Panc1 (cell line): ENCODE data around the gene LHFPL2. TPM values are rescaled to one million over a fixed set of nuclear protein-coding genes. Genes with fewer than 3 reads are reported as not detected.

Experiments used
- ATAC-seq: fragments of 200-7000 bp; cut with Tn5 transposase; 2 replicates; pipeline ENCODE4 v1.9.1; 2020; ENCODE audit warnings: mild to moderate bottlenecking, moderate library complexity
- BruUV-seq: library from RNA; stranded (reverse); fragments of 400-500 nt; replicated peaks from 2 replicates; lab custom pipeline; 2021; lab: Mats Ljungman, UMichigan
- CTCF ChIA-PET: fragments of 300-600 bp; sonication (Branson Sonifier 250); formaldehyde crosslinking; loops from one replicate; lab custom pipeline; 2022; ENCODE audit warnings: antibody characterized with exemption; lab: Charles Lee
- POLR2A ChIA-PET: fragments of 300-600 bp; sonication (Branson Sonifier 250); formaldehyde crosslinking; loops from one replicate; lab custom pipeline; 2022; ENCODE audit warnings: antibody characterized with exemption; lab: Charles Lee
- DNase-seq: peaks from one replicate; pipeline ENCODE4 v3.0.0-alpha.2; 2010; ENCODE audit warnings: low read depth, low spot score
- H3K27ac ChIP-seq: 2 replicates; pipeline ENCODE4 v1.5.1; 2011; ENCODE audit warnings: mild to moderate bottlenecking, low read length, inconsistent platforms
- H3K27me3 ChIP-seq: fragments of 200-500 bp; sonication (Bioruptor generic); 2 replicates; pipeline ENCODE4 v1.6.0; 2014; ENCODE audit warnings: low read length, inconsistent platforms; ENCODE audit not compliant: control insufficient read depth, insufficient read depth
- H3K36me3 ChIP-seq: fragments of 200-500 bp; sonication (Bioruptor generic); 2 replicates; pipeline ENCODE4 v1.5.1; 2014; ENCODE audit warnings: inconsistent platforms, mild to moderate bottlenecking, low read length, moderate library complexity; ENCODE audit not compliant: control insufficient read depth, insufficient read depth
- H3K4me1 ChIP-seq: 2 replicates; pipeline ENCODE4 v1.5.1; 2011; ENCODE audit warnings: inconsistent platforms, mild to moderate bottlenecking, low read length, moderate library complexity; ENCODE audit not compliant: control insufficient read depth, insufficient read depth
- H3K4me3 ChIP-seq, 2 experiments: 2 replicates each; pipeline ENCODE4 v1.5.1; 2011 to 2012; ENCODE audit warnings: low read depth in 2 of 2, low read length in 2 of 2, mild to moderate bottlenecking in 2 of 2, inconsistent platforms in 1 of 2, moderate library complexity in 1 of 2
- H3K9me3 ChIP-seq: fragments of 200-500 bp; sonication (Bioruptor generic); 2 replicates; pipeline ENCODE4 v1.5.1; 2014; ENCODE audit warnings: low read depth, mild to moderate bottlenecking, inconsistent platforms, low read length, moderate library complexity; ENCODE audit not compliant: control insufficient read depth, insufficient read depth
- POLR2AphosphoS5 ChIP-seq: IDR thresholded peaks from 2 replicates; pipeline ENCODE4 v1.6.1; 2012; ENCODE audit warnings: mild to moderate bottlenecking, low read depth, low read length, moderate library complexity
- SIN3A ChIP-seq: IDR thresholded peaks from 2 replicates; pipeline ENCODE4 v1.6.1; 2012; ENCODE audit warnings: low read depth, mild to moderate bottlenecking, low read length, moderate library complexity, borderline replicate concordance; ENCODE audit not compliant: insufficient read depth
- TCF7L2 ChIP-seq: IDR thresholded peaks from 2 replicates; pipeline ENCODE4 v1.6.1; 2011; ENCODE audit warnings: mild to moderate bottlenecking, low read depth, low read length, inconsistent platforms
- in situ Hi-C: cut with HindIII; loops from 2 replicates; pipeline ENCODE4 v1.10.0; 2016; ENCODE audit warnings: low sequenced_read_pairs, low pct_unique_long_range_greater_than_20kb
- intact Hi-C: fragments of 100-400 bp; cut with micrococcal nuclease; formaldehyde crosslinking; loops from one replicate; pipeline ENCODE4 v1.10.0; 2022; ENCODE audit not compliant: unreplicated experiment
- total RNA-seq: library from RNA; stranded (reverse); gene quantifications from one replicate; pipeline ENCODE4 v1.2.1, GENCODE V29; 2021; ENCODE audit not compliant: unreplicated experiment
- TF ChIP-seq, protein P1 (sequence below): fragments of 450-650 bp; IDR thresholded peaks from 2 replicates; pipeline ENCODE4 v1.5.1; 2017; ENCODE audit warnings: mild to moderate bottlenecking
- TF ChIP-seq, protein P2 (sequence below), 2 experiments: IDR thresholded peaks; 2 replicates each; pipeline ENCODE4 v1.6.1; 2011 to 2012; ENCODE audit warnings: low read depth in 2 of 2, control low read depth in 1 of 2, low read length in 1 of 2, mild to moderate bottlenecking in 1 of 2, moderate library complexity in 1 of 2; ENCODE audit not compliant: insufficient read depth in 1 of 2

Gene LHFPL2
- total RNA-seq, 1 experiment from 2014 or later: 25.8 TPM

DNA sequence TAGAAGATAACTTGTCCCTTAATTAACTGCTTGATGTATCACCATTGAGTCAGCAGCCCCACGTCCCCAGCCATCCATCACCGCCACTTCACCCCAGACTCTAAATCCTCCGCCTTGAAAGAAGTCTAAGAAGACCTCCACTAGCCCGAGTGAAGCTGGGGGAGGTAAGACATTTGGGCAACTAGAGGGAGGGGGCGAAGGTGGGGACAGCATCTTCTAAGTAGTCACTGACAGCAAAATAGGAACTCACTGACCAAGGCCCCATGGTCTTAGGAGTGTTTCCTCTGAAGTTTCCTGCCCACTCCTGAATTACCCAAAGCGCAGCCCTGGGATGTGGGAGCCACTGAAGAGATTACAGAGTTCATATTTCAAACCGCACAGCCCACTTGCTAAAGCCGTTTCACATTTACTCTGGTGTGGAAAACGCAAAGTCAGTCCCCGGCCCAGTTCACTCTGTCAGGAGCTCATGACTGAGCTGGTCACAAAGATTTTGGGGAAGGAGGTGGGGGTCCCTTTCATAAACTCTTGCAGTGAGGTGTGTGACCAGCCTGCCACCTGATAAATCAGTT lies 107.4 kb downstream of the LHFPL2 start:
- no peaks in the 10 kb centered on the region for H3K36me3 ChIP-seq
- in situ Hi-C loops: no loop called here
- H3K9me3 ChIP-seq: no peaks in the 10 kb centered on the region
- no peak overlapping the region for H3K27ac ChIP-seq
- no peaks in the 10 kb centered on the region for H3K4me1 ChIP-seq
- POLR2A ChIA-PET: no interaction called here
- TF ChIP-seq, protein P1, sequence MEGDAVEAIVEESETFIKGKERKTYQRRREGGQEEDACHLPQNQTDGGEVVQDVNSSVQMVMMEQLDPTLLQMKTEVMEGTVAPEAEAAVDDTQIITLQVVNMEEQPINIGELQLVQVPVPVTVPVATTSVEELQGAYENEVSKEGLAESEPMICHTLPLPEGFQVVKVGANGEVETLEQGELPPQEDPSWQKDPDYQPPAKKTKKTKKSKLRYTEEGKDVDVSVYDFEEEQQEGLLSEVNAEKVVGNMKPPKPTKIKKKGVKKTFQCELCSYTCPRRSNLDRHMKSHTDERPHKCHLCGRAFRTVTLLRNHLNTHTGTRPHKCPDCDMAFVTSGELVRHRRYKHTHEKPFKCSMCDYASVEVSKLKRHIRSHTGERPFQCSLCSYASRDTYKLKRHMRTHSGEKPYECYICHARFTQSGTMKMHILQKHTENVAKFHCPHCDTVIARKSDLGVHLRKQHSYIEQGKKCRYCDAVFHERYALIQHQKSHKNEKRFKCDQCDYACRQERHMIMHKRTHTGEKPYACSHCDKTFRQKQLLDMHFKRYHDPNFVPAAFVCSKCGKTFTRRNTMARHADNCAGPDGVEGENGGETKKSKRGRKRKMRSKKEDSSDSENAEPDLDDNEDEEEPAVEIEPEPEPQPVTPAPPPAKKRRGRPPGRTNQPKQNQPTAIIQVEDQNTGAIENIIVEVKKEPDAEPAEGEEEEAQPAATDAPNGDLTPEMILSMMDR: no peak
- TF ChIP-seq POLR2AphosphoS5: no peak
- TF ChIP-seq, protein P2, sequence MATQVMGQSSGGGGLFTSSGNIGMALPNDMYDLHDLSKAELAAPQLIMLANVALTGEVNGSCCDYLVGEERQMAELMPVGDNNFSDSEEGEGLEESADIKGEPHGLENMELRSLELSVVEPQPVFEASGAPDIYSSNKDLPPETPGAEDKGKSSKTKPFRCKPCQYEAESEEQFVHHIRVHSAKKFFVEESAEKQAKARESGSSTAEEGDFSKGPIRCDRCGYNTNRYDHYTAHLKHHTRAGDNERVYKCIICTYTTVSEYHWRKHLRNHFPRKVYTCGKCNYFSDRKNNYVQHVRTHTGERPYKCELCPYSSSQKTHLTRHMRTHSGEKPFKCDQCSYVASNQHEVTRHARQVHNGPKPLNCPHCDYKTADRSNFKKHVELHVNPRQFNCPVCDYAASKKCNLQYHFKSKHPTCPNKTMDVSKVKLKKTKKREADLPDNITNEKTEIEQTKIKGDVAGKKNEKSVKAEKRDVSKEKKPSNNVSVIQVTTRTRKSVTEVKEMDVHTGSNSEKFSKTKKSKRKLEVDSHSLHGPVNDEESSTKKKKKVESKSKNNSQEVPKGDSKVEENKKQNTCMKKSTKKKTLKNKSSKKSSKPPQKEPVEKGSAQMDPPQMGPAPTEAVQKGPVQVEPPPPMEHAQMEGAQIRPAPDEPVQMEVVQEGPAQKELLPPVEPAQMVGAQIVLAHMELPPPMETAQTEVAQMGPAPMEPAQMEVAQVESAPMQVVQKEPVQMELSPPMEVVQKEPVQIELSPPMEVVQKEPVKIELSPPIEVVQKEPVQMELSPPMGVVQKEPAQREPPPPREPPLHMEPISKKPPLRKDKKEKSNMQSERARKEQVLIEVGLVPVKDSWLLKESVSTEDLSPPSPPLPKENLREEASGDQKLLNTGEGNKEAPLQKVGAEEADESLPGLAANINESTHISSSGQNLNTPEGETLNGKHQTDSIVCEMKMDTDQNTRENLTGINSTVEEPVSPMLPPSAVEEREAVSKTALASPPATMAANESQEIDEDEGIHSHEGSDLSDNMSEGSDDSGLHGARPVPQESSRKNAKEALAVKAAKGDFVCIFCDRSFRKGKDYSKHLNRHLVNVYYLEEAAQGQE (IDR thresholded peaks at IDR 0.05; ENCODE audit: insufficient read depth in 1 of 2, low read depth in 2 of 2, low read length in 1 of 2): no peak
- TF ChIP-seq SIN3A: no peak
- TF ChIP-seq TCF7L2: no peak
- no peak overlapping the region for H3K4me3 ChIP-seq
- DNase-seq (no peak), ATAC-seq (no peak)
- BruUV-seq: no TSS peak
- CTCF ChIA-PET: no interaction called here
- intact Hi-C loops: no loop called here
- H3K27me3 ChIP-seq: no peaks in the 10 kb centered on the region

DNA sequence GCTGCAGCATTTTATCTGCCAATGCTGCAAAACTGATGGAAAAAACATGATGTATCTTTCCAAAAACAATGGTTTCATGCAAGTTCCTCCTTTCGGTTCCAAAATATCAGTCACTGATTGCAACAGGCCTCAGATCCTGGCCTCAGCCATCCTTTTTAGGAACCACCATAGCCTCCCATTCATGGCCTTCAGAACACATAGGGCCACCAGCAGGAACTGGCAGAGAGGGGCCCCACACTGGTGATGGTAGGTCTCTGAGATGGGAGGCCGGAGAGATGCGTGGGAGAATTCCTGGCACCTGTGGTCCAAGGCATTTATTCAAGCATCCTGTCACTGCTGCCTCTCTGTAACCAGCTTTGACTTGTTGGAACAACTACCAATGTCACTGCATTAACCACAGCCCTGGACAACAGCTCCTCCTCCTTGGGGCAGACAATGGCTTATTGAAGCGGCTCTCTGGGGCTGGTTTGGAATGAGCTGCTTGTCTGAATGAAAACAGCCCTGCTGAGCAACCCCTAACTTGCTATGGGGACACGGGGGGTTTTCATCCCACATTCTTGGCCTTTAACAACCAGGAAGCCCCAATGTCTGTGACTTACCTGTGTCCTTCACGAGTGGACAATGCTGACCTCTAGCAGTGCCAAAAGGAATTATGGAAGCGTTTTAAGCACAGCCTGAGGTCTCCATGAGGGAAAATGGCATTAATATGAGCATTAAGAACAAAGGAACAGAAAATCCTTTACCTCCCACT lies 108.1 kb downstream of the LHFPL2 start:
- CTCF ChIA-PET: no interaction called here
- TF ChIP-seq, protein P1: no peak
- TF ChIP-seq TCF7L2 (no peak), SIN3A (no peak), POLR2AphosphoS5 (no peak)
- TF ChIP-seq, protein P2 (IDR thresholded peaks at IDR 0.05; ENCODE audit: insufficient read depth in 1 of 2, low read depth in 2 of 2, low read length in 1 of 2): no peak
- in situ Hi-C loops (no loop called here), intact Hi-C loops (no loop called here)
- H3K4me3 ChIP-seq: no peak overlapping the region
- no peaks in the 10 kb centered on the region for H3K27me3 ChIP-seq
- POLR2A ChIA-PET: no interaction called here
- no peaks in the 10 kb centered on the region for H3K9me3 ChIP-seq
- ATAC-seq (no peak), DNase-seq (no peak)
- no TSS peak for BruUV-seq
- H3K36me3 ChIP-seq: no peaks in the 10 kb centered on the region
- H3K27ac ChIP-seq: no peak overlapping the region
- H3K4me1 ChIP-seq: no peaks in the 10 kb centered on the region
